SKM-1 (cell line): ENCODE measurements around the gene GPBP1L1.
"Not testable (repeated sequence)": the region's sequence is repeated elsewhere in the genome, so short reads cannot be mapped to it uniquely, and the experiment has no call there.

Experiments used
- DNase-seq: peaks from one replicate; lab custom pipeline; 2025; ENCODE audit not compliant: unreplicated experiment; lab: John Stamatoyannopoulos, UW

Gene GPBP1L1

GRCh38 chr1:45604239-45604638 is 82.1 kb downstream of the GPBP1L1 start:
- no peak for DNase-seq

GRCh38 chr1:45596765-45597164 is 89.6 kb downstream of the GPBP1L1 start:
- not testable (repeated sequence) for DNase-seq

GRCh38 chr1:45594412-45594811 is 91.9 kb downstream of the GPBP1L1 start:
- DNase-seq, result no peak

GRCh38 chr1:45589861-45590260 is 96.5 kb downstream of the GPBP1L1 start:
- DNase-seq, result no peak

- no peak for DNase-seq
These were observed 99.6 kb downstream of the GPBP1L1 start for GRCh38 chr1:45586769-45587168.

GRCh38 chr1:45585496-45586075 is 100.7 kb downstream of the GPBP1L1 start:
- no peak for DNase-seq

- DNase-seq, result no peak
These were observed 101.3 kb downstream of the GPBP1L1 start for GRCh38 chr1:45585110-45585426.

GRCh38 chr1:45584351-45585109 is 101.8 kb downstream of the GPBP1L1 start:
- peak; percentile 78 for DNase-seq

- DNase-seq, result peak; percentile 84
These were observed 102.5 kb downstream of the GPBP1L1 start, which contains the start of gene NASP for GRCh38 chr1:45583666-45584350. TSS of gene NASP (plus strand) at chr1:45584041. CDS start at chr1:45584147, 106 bp downstream.

- DNase-seq, result peak; percentile 97
These were observed 103.1 kb downstream of the GPBP1L1 start for GRCh38 chr1:45583264-45583665.
